ENCODE measurements around the gene OLFML3. TPM values are rescaled to one million over a fixed set of nuclear protein-coding genes. Genes with fewer than 3 reads are reported as not detected.
A peak's percentile ranks its signal among the peaks of the same experiment; 100 is the strongest.

Gene OLFML3
- total RNA-seq, 4 donors from 2014 or later = 20.2 to 28.3 (median 24.8) TPM

DNA sequence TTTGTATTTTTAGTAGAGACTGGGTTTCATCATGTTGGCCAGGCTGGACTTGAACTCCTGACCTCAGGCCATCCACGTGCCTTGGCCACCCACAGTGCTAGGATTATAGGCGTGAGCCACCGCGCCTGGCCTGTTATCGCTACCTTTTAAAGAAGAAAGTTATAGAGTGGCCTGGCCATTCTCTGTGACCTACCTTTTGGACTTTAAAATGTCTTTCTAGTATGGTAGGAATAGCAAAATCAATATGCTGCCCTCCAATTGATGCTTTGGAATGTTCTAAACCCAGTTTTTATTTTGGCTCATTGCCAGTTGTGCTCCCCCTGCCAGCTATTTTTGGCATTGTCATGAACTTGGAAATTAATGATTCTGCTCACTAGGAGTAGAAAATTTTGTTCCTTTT, 30.3 kb upstream of the OLFML3 start:
- no peak overlapping the region for H3K4me3 ChIP-seq (replicated peaks in 1 of 3)
- H3K27me3 ChIP-seq = no peaks in the 10 kb centered on the region
- TF ChIP-seq POLR2A (IDR thresholded peaks at IDR 0.05) = no peak
- TF ChIP-seq, protein P1, sequence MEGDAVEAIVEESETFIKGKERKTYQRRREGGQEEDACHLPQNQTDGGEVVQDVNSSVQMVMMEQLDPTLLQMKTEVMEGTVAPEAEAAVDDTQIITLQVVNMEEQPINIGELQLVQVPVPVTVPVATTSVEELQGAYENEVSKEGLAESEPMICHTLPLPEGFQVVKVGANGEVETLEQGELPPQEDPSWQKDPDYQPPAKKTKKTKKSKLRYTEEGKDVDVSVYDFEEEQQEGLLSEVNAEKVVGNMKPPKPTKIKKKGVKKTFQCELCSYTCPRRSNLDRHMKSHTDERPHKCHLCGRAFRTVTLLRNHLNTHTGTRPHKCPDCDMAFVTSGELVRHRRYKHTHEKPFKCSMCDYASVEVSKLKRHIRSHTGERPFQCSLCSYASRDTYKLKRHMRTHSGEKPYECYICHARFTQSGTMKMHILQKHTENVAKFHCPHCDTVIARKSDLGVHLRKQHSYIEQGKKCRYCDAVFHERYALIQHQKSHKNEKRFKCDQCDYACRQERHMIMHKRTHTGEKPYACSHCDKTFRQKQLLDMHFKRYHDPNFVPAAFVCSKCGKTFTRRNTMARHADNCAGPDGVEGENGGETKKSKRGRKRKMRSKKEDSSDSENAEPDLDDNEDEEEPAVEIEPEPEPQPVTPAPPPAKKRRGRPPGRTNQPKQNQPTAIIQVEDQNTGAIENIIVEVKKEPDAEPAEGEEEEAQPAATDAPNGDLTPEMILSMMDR (IDR thresholded peaks at IDR 0.05) = peak in 3 of 6 experiments; percentile 18 to 29 (median 28)
- no peaks in the 10 kb centered on the region for H3K9me3 ChIP-seq
- 90 to 94% methylated on average over 5 of the region's 5 CpGs for WGBS, 2 donors
- peaks cover 35 to 40% of the 10 kb centered on the region in 2 donors for H3K4me1 ChIP-seq
- no peaks in the 10 kb centered on the region for H3K36me3 ChIP-seq
- H3K27ac ChIP-seq = peak overlapping the region in 1 of 3 donors; percentile 72
- no peak for DNase-seq
- intact Hi-C loops (cut with DNase I) = no loop called here

DNA sequence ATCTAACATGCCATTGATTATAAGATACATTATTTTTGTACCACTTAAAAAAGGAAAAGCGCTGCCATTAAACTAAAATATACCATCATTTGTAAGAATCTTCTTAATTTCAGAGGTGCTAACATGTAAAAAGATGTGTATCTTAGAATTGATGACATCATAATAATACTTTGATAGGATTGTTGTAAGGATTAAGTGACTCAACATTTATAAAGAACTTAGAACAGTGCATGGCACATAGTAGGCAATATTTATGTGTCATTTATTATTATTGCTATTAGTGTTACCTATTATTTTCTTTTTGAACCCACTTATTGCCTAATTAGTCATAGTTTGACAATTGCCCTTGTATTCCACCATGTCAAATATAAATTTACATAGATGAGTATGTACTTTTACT, 28.4 kb upstream of the OLFML3 start:
- Histone ChIP-seq H3K27me3 (no peaks in the 10 kb centered on the region), H3K4me1 (peaks cover 35 to 40% of the 10 kb centered on the region in 2 donors), H3K27ac (no peak overlapping the region), H3K4me3 (replicated peaks in 1 of 3) (no peak overlapping the region), H3K9me3 (no peaks in the 10 kb centered on the region), H3K36me3 (peaks cover 3 to 9% of the 10 kb centered on the region in 2 donors)
- 98 to 100% methylated on average over 1 of the region's 1 CpG for WGBS, 2 donors
- intact Hi-C loops (cut with DNase I) = no loop called here
- no peak for TF ChIP-seq POLR2A (IDR thresholded peaks at IDR 0.05)
- DNase-seq = no peak

DNA sequence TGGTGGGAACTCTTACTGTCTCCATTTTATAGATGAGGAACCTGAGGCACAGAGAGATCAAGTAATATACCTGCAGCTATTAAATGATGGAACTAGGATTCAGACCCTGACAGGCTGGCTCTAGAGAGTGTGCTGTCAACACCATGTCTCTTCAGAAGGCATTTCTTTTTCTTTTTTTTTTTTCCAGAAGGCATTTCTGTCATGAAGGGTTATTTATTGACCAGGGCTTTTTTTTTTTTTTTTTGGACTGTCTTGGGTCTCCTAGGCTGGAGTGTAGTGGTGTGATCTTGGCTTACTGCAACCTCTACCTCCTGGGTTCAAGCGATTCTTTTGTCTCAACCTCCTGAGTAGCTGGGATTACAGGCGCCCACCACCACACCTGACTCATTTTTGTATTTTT, 27.6 kb upstream of the OLFML3 start:
- TF ChIP-seq, protein P1 (IDR thresholded peaks at IDR 0.05) = no peak
- TF ChIP-seq POLR2A (IDR thresholded peaks at IDR 0.05) = no peak
- H3K4me1 ChIP-seq = peaks cover 30 to 31% of the 10 kb centered on the region in 2 donors
- no peak for DNase-seq
- H3K4me3 ChIP-seq (replicated peaks in 1 of 3) = no peak overlapping the region
- no peak overlapping the region for H3K27ac ChIP-seq
- H3K27me3 ChIP-seq = no peaks in the 10 kb centered on the region
- H3K9me3 ChIP-seq = no peaks in the 10 kb centered on the region
- WGBS, 2 donors = 97 to 98% methylated on average over 2 of the region's 2 CpGs
- H3K36me3 ChIP-seq = peaks cover 10 to 13% of the 10 kb centered on the region in 2 donors
- intact Hi-C loops (cut with DNase I) = no loop called here

DNA sequence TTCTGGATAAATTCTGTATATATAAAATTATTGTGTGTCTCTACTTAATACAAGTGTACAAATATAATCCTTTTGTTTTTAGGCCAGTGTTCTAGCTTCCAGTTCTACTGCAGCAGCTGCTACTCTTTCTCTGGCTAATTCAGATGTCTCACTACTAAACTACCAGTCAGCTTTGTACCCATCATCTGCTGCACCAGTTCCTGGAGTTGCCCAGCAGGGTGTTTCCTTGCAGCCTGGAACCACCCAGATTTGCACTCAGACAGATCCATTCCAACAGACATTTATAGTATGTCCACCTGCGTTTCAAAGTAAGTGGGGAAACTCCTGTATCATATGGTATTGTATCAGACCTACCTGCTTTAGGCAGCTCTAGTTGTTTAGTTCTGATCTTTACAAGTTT, 21.3 kb upstream of the OLFML3 start:
- DNase-seq = no peak
- TF ChIP-seq, protein P1 (IDR thresholded peaks at IDR 0.05) = no peak
- no peak for TF ChIP-seq POLR2A (IDR thresholded peaks at IDR 0.05)
- intact Hi-C loops (cut with DNase I) = no loop called here
- Histone ChIP-seq H3K4me3 (replicated peaks in 1 of 3) (no peak overlapping the region), H3K36me3 (peaks cover 41 to 47% of the 10 kb centered on the region in 2 donors), H3K4me1 (peaks cover 0 to under 1% of the 10 kb centered on the region in 2 donors), H3K27me3 (no peaks in the 10 kb centered on the region), H3K9me3 (no peaks in the 10 kb centered on the region), H3K27ac (no peak overlapping the region)
- 88 to 97% methylated on average over 1 of the region's 1 CpG for WGBS, 2 donors

DNA sequence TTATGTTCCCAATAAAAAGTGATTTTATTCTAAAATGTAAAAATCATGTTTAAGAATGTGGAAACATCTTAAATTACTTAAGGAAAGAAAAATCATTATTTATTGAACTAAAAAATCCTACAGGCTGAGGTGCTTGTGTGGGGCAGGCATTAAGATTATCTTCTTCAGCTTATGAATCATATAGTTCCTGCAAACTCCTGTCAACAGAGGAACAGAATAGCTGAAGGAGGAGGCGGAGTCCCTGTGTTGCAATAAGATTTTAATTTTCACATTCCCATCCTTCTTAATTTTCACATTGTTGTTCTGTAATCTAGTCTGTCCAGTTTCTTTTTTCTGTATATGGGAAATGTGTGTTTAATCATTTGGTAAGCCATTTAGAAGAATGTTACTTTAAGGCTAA, 20.6 kb upstream of the OLFML3 start:
- peaks cover 46 to 51% of the 10 kb centered on the region in 2 donors for H3K36me3 ChIP-seq
- no peak overlapping the region for H3K4me3 ChIP-seq (replicated peaks in 1 of 3)
- TF ChIP-seq, protein P1 (IDR thresholded peaks at IDR 0.05) = no peak
- no peak for TF ChIP-seq POLR2A (IDR thresholded peaks at IDR 0.05)
- no peak overlapping the region for H3K27ac ChIP-seq
- no peak for DNase-seq
- H3K27me3 ChIP-seq = no peaks in the 10 kb centered on the region
- intact Hi-C loops (cut with DNase I) = no loop called here
- no peaks in the 10 kb centered on the region for H3K9me3 ChIP-seq
- peaks cover 1 to 2% of the 10 kb centered on the region in 2 donors for H3K4me1 ChIP-seq
- 96 to 98% methylated on average over 1 of the region's 1 CpG for WGBS, 2 donors
